ENCODE data around the gene CIDEB.

Gene CIDEB

DNA sequence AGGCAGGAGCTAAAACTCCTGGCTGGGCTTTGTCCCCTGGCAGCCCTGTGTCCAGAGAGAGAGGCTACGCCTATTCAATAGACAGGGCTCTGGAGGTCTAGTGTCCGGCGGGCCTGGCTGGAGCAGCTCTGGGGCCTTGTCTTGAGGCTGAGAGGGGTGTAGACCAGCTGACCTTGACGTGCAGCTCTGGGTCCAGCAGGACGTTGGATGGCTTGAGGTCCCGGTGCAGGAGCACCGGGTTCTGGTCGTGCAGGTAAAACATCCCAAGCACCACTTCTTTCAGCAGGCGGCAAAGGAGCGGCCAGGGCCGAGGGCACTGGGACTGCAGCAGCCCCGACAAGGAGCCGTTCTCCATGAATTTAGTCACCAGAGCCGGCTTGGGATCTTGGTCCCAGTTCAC is 31.1 kb upstream of the CIDEB start:
- Histone ChIP-seq H2AFZ (ENCODE audit: low read depth, low read length, severe bottlenecking) (no peak overlapping the region), H3K9me3 (ENCODE audit: insufficient read depth, low read length) (no peaks in the 10 kb centered on the region), H3K9me2 (replicated peaks; ENCODE audit: insufficient read depth, low read length) (no peaks in the 10 kb centered on the region), H3K27ac (ENCODE audit: low read depth, low read length) (no peak overlapping the region), H3F3A (ENCODE audit: insufficient read depth) (no peaks in the 10 kb centered on the region), H4K20me1 (ENCODE audit: low read depth, low read length) (no peaks in the 10 kb centered on the region), H3K9ac (ENCODE audit: low read length) (no peak overlapping the region), H3K27me3 (ENCODE audit: low read length) (no peaks in the 10 kb centered on the region), H3K36me3 (ENCODE audit: low read length) (no peaks in the 10 kb centered on the region), H3K79me2 (ENCODE audit: insufficient read depth, low read length) (no peaks in the 10 kb centered on the region), H3K4me2 (ENCODE audit: low read depth, low read length, poor library complexity, severe bottlenecking) (no peak overlapping the region), H3K4me3 (ENCODE audit: insufficient read depth, low read length, poor library complexity, severe bottlenecking) (no peak overlapping the region)
- no peak for TF ChIP-seq EZH2phosphoT487 (conservative IDR thresholded peaks at IDR 0.05; ENCODE audit: low read length)
- TF ChIP-seq, protein P1, sequence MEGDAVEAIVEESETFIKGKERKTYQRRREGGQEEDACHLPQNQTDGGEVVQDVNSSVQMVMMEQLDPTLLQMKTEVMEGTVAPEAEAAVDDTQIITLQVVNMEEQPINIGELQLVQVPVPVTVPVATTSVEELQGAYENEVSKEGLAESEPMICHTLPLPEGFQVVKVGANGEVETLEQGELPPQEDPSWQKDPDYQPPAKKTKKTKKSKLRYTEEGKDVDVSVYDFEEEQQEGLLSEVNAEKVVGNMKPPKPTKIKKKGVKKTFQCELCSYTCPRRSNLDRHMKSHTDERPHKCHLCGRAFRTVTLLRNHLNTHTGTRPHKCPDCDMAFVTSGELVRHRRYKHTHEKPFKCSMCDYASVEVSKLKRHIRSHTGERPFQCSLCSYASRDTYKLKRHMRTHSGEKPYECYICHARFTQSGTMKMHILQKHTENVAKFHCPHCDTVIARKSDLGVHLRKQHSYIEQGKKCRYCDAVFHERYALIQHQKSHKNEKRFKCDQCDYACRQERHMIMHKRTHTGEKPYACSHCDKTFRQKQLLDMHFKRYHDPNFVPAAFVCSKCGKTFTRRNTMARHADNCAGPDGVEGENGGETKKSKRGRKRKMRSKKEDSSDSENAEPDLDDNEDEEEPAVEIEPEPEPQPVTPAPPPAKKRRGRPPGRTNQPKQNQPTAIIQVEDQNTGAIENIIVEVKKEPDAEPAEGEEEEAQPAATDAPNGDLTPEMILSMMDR (IDR thresholded peaks at IDR 0.05; ENCODE audit: insufficient read depth, low read length, poor library complexity, severe bottlenecking) = no peak

DNA sequence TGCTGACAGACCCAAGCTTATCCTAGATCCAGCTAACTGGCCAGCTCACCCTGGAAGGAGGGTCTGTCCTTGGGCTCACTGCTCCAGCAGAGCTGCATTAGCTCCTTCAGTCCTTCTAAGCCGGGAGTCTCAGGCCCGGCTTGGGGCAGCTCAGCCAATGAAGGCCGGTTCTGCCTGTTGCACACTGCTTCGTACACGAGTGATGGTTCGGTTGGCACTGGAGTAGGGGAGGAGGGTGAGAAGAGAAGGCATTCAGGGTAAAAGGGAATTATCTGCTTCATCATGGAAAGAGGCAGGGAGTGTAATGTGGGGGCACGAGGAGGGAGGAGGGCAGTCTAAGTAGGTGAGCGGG is 30.0 kb upstream of the CIDEB start:
- Histone ChIP-seq H4K20me1 (ENCODE audit: low read depth, low read length) (no peaks in the 10 kb centered on the region), H2AFZ (ENCODE audit: low read depth, low read length, severe bottlenecking) (no peak overlapping the region), H3K27ac (ENCODE audit: low read depth, low read length) (no peak overlapping the region), H3K79me2 (ENCODE audit: insufficient read depth, low read length) (no peaks in the 10 kb centered on the region), H3F3A (ENCODE audit: insufficient read depth) (no peaks in the 10 kb centered on the region), H3K4me2 (ENCODE audit: low read depth, low read length, poor library complexity, severe bottlenecking) (no peak overlapping the region), H3K9ac (ENCODE audit: low read length) (no peak overlapping the region), H3K9me3 (ENCODE audit: insufficient read depth, low read length) (no peaks in the 10 kb centered on the region), H3K4me3 (ENCODE audit: insufficient read depth, low read length, poor library complexity, severe bottlenecking) (no peak overlapping the region), H3K9me2 (replicated peaks; ENCODE audit: insufficient read depth, low read length) (no peaks in the 10 kb centered on the region), H3K36me3 (ENCODE audit: low read length) (no peaks in the 10 kb centered on the region), H3K27me3 (ENCODE audit: low read length) (no peaks in the 10 kb centered on the region)
- TF ChIP-seq EZH2phosphoT487 (conservative IDR thresholded peaks at IDR 0.05; ENCODE audit: low read length) = no peak
- TF ChIP-seq, protein P1 (IDR thresholded peaks at IDR 0.05; ENCODE audit: insufficient read depth, low read length, poor library complexity, severe bottlenecking) = no peak

DNA sequence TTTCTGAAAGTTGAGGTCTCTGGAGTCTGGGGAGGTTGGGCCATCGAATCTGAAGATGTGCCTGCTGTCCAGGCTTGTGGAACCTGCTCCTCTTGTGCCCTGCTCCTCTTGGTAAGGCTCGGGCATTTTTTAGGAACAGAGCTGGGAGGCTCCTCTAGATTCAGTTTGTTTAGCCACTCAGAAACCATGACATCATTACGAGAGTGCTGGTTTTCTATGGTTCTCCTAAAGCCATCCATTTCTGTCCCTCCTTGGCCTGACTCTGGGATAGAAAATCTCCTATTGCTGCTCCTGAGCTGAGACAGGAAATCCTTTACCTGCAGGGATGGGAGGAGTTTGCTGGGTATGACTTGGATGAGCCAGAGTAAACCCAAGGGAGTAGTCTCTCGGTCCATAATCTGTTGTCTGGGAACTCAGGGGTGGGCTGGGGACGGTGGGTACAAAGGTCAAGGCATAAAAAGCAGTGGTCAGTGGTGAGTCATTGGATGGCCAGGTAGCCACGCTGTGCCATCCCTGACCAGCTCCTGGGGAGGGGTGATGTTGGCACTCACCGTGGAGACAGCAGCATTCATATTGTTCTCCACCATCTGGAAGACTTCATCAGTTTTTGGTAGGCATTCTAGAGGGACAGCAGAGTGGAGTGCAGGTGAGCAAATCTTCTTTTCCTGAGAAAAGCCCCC is 29.5 kb upstream of the CIDEB start:
- Histone ChIP-seq H3K4me3 (ENCODE audit: insufficient read depth, low read length, poor library complexity, severe bottlenecking) (no peak overlapping the region), H3K9me3 (ENCODE audit: insufficient read depth, low read length) (no peaks in the 10 kb centered on the region), H3K27ac (ENCODE audit: low read depth, low read length) (no peak overlapping the region), H3K27me3 (ENCODE audit: low read length) (no peaks in the 10 kb centered on the region), H3F3A (ENCODE audit: insufficient read depth) (no peaks in the 10 kb centered on the region), H3K4me2 (ENCODE audit: low read depth, low read length, poor library complexity, severe bottlenecking) (no peak overlapping the region), H3K9ac (ENCODE audit: low read length) (no peak overlapping the region), H3K79me2 (ENCODE audit: insufficient read depth, low read length) (no peaks in the 10 kb centered on the region), H2AFZ (ENCODE audit: low read depth, low read length, severe bottlenecking) (no peak overlapping the region), H4K20me1 (ENCODE audit: low read depth, low read length) (no peaks in the 10 kb centered on the region), H3K9me2 (replicated peaks; ENCODE audit: insufficient read depth, low read length) (no peaks in the 10 kb centered on the region), H3K36me3 (ENCODE audit: low read length) (no peaks in the 10 kb centered on the region)
- TF ChIP-seq, protein P1 (IDR thresholded peaks at IDR 0.05; ENCODE audit: insufficient read depth, low read length, poor library complexity, severe bottlenecking) = no peak
- no peak for TF ChIP-seq EZH2phosphoT487 (conservative IDR thresholded peaks at IDR 0.05; ENCODE audit: low read length)
